GM11168 (cell line): ENCODE data around the gene LENEP.

Experiments used
- in situ Hi-C: fragments of 300-500 bp; cut with MboI; formaldehyde crosslinking; loops from one replicate; pipeline ENCODE4 v1.12.0; 2022; ENCODE audit warnings: low sequenced_read_pairs; ENCODE audit not compliant: unreplicated experiment

LENEP gene

DNA sequence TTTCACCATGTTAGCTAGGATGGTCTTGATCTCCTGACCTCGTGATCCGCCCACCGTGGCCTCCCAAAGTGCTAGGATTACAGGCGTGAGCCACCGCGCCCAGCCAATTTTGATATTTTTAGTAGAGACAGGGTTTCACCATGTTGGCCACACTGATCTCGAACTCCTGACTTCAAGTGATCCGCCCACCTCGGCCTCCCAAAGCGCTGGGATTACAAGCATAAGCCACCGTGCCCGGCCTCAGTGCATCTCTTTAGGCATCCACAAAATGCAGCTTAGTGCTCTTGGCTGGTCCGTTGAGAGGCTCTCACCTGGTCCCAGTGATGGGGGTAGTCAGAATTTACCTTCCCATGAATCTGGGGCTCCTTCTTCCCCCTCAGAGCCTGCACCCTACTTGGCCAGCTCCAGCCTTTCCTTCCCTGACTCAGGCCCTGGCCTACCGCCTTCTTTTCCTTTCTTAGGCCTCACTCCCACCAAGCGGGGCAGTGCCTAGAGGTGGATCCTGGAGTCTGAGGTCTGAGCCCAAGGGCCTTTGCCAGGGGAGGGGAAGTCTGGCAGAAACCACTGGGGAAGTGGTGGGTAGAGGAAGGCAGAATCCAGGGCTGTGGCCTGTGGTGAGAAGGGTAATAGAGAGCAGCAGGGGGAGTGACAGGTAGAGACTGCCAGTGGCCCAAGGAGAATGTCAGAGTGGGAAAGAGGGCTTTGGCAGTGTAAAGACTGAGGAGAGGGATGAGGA, 3.7 kb downstream of the LENEP start:
- in situ Hi-C loops, result no loop called here

DNA sequence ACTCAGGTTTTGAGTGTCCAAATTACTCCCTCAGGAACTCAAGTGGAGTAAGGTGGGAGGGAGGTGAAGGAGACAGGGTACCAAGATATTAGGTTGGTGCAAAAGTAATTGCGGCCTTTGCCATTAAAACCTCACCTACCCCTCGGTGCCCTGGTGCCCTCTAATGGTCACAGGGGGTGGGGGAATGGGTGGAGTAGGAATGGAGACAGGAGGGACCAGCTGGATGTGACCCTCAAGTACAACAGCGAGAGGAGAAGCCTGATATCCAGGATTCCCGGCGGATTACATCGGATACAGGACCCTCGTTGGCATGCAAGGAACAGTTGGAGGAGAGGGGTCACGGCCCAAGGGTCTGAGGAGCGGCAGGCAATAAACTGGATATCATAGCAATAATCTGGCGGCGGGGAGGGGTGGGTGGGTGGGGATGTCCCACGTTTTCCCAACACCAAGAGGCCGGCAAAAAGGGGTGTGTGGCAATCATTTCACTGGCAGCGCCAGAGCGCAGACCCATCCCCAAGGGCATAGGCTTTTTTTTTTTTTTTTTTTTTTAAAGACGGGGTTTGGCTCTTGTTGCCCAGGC, 4.9 kb downstream of the LENEP start:
- in situ Hi-C loops, result no loop called here

DNA sequence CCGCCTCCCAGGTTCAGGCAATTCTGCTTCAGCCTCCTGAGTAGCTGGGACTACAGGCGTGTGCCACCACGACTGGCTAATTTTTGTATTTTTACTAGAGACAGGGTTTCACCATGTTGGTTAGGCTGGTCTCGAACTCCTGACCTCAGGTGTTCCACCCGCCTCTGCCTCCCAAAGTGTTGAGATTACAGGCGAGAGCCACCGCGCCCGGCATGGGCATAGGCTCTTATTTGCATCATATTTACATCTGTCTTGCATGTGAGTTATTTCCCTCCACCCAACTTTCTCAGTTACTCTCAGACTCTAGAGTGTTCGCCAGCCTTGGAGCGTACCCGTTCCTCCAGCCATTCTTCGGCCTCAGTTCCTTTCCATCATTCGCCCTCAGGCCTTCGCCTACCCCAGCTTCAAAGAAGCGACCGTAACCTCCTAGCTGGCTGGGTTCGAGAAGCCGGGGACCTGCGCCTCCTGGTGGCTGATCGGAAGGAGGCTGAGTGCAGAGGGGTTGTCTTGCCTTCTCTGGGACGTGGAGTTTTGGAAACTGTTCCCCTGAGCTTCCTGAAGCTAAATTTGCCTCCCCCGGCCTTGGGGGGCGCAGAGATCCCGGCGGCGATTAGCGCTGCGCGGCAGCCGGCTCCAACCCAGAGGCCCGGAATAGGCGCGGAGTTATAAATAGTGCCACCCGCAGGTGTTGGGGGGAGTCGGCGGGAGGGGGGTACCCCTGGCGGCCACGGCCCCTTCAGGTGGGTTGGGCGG, 5.6 kb downstream of the LENEP start:
- in situ Hi-C loops, result no loop called here

- in situ Hi-C loops, result no loop called here
These were observed 6.4 kb downstream of the LENEP start for GRCh38 chr1:154999571-155000410.

DNA sequence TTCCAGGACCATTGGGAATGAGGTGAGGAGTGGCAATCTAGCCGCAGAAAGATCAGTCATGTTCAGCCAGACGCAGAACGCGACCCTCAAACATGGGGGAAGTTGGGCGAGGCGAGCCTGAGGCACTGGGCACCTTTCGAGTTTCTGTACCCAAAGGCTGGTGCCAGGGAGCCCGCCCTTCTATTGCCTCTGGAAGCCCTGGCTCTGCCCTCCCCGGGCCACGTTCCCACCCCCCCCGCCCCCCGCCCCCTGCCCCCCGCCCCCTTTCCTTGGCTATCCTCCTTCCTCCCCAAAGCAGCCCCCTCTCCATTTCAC, 7.0 kb downstream of the LENEP start:
- in situ Hi-C loops, result no loop called here

- in situ Hi-C loops, result no loop called here
These were observed 7.5 kb downstream of the LENEP start for GRCh38 chr1:155000726-155001424.

DNA sequence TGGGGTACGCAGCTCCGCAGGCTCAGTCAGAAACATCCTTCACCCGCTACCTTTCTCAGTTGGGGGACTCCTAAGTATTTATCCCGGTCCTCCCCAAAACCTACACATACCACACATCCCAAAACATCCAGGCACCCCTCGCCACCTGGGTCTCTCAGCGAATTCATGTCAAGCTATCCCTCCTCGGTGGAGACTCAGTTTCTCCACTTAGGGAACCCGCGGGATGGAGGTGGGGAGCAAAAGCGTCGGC, 8.0 kb downstream of the LENEP start:
- in situ Hi-C loops, result no loop called here

DNA sequence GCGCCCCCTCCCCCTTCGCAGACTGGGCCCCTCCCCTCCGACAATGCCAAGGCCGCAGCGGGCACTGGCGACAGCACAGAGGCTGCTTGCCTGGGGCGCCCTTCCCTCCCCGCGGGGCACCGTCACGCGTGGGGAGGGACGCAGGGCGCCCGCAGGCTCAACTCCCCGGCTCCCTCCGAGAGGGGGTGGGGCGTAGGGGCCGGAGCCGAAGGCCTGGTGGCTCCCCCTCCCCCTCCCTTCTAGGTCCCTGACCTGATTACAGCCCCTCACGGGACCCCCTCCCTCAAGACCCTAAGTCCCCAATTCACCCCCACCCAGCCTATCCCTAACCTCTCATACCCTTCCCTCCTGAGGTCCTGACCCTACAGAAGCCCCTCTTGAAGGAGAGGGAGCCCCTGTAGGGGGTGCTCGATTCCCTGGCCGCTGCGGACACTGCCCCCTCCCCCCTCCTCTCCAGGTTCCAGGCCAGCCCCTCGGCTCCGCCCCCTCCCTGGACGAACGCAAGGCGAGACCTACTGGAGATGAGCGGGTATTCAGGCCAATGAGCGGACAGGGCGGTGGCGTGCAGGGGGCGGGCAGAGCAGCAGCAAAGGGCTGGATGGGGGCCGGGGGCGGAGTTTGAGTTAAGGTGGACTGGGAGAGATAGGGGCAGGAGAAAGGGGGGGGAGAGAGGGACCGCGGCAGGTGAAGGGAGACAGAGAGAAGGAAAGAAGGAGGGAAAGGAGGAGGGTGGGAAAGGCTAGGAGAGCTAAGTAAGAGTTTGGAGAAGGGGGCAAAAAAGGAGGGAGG, 8.5 kb downstream of the LENEP start:
- in situ Hi-C loops, result no loop called here

GRCh38 chr1:155002464-155003226, 9.3 kb downstream of the LENEP start, which contains the start of gene ZBTB7B:
ZBTB7B (plus strand) TSS chr1:155002802; CDS start chr1:155014661, 11,859 bp downstream.
- in situ Hi-C loops, result no loop called here

DNA sequence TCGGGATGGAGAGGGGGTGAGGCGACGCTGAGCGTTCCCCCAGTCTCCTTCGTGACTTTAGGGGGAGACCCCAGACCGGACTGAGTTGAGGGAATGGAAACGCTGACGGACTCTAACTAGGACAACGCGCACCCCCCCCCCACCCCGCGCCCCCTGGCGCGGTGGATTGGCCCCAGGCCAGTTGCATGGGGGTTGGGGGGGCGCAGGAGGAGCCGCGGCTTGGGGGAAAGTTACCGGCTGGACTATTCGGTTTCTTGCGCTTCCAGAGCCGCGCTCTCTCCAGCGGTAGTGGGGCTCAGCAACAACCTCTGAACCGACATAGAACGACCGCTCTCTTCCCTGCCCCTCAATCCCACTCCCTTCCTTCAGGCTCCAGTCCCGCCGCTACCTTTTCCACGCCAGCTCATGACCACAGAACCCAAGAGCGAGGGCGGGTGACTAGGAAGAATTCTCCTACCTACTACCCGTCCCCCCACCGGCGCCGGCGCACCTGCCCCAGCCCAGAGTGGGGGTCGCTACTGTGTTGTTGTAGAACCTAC, 9.9 kb downstream of the LENEP start:
- in situ Hi-C loops, result no loop called here

DNA sequence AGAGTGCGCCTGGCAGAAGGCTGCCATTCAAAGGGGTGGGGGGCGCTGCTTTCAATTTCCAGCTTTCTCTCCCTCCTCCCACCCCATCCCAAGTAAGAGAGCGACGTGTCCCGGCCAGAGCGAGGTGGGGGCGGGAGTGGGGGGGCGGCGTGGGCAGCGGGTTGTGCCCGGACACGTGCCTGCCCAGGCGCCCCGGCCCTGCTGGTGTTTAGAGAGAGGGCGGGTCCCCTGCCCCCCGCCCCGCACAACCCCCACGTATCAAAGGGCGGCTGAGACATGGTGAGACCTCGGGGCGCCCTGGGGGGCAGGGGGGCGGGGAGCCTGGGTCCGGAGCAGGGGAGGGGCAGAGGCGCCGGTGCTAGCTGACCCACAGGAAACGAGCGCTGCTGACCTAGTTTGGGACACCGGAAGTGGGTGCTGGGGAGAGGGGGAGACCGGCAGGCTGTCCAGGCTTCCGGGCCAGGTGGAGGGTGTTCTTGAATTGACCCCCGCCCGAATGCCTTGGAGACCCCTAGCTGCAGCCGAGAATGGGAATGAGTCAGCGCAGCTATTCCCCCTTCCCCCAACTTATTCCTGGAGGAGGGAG, 10.5 kb downstream of the LENEP start:
- in situ Hi-C loops, result no loop called here

DNA sequence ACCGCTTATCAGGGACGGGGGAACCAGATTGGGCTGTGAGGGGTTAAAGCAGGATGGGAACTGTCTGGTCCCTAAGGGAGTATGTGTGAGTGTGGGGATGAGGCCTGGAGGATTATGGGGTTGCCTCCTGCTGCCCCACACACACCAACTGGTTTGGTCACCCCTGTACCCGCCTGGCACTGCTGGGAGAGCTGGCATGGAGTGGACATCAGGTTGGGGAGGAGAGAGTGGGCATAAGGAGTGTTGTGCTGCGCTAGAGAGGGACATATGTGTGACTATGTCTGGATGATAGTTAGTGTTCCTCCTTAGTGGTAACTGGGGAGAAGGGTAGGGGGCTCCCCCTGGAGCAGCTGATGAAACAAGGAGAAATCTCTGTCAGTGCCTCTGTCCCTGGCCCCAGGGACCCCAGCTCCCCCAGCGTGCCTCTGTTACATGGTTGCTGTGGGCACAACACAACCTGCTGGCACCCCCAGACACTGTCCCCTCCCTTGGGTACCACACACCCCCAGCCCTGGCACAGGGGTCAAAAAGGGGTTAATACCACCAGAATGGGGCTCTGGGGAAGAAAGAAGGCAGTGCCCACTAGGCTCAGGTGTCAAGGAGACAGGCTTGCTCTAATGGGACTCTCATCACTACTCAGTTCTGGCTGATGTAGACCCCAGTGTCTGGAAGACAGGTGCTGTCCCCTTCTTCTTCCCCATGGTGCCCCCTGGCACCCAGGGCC, 11.1 kb downstream of the LENEP start:
- in situ Hi-C loops, result no loop called here

GRCh38 chr1:155005076-155006011, 12.0 kb downstream of the LENEP start:
- in situ Hi-C loops, result no loop called here

- in situ Hi-C loops, result no loop called here
These were observed 13.3 kb downstream of the LENEP start for GRCh38 chr1:155006601-155007101.

DNA sequence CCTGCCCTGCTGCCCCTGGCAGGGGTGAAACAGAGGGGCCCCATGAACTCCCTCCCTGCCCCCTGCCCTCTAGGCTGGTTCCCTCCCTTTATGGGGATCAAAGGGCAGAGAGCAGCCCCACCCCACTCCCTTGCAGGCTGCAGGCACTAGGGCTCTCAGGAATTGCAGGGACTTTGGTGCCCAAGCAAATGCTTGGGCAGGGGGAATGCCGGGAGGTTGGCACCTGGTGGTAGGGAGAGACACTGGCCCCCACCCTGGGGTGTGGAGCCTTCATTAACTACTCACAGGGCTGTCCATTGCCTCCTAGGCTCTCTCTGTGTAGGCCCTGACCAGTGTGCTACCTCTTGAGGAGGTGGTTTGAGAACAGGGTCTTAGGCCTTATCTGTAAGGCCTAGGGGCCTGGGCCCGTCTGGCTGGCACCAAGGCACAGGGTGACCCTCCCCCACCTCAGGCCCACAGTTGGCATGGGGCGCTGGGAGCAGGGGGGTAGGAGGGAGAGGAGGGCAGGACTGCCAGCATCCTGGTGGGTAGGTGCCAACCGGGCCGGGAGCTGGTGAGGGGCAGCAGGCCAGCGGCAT, 14.0 kb downstream of the LENEP start:
- in situ Hi-C loops, result no loop called here
